Fibroblast of skin of right quadriceps (primary cell): ENCODE results near the gene TBATA.

Experiments used
- DNase-seq: peaks from one replicate; pipeline ENCODE4 v3.0.0-alpha.2; 2013

Gene TBATA

GRCh38 chr10:70759781-70760180 is 25.4 kb downstream of the TBATA start:
- DNase-seq, result peak; percentile 10

GRCh38 chr10:70758757-70759514 is 26.2 kb downstream of the TBATA start:
- DNase-seq, result peak; percentile 69

GRCh38 chr10:70757856-70758255 is 27.3 kb downstream of the TBATA start:
- no peak for DNase-seq

GRCh38 chr10:70756700-70757360 is 28.3 kb downstream of the TBATA start:
- no peak for DNase-seq

- peak; percentile 9 for DNase-seq
These were observed 31.1 kb downstream of the TBATA start for GRCh38 chr10:70753841-70754621.

- DNase-seq, result no peak
These were observed 32.0 kb downstream of the TBATA start for GRCh38 chr10:70753026-70753663.

- DNase-seq, result no peak
These were observed 32.6 kb downstream of the TBATA start for GRCh38 chr10:70752571-70752970.

- DNase-seq, result no peak
These were observed 33.2 kb downstream of the TBATA start for GRCh38 chr10:70751991-70752390.

- DNase-seq, result no peak
These were observed 33.8 kb downstream of the TBATA start for GRCh38 chr10:70751356-70751755.

- no peak for DNase-seq
These were observed 34.9 kb downstream of the TBATA start for GRCh38 chr10:70750156-70750703.

- no peak for DNase-seq
These were observed 35.4 kb downstream of the TBATA start for GRCh38 chr10:70749756-70750155.

- no peak for DNase-seq
These were observed 36.2 kb downstream of the TBATA start for GRCh38 chr10:70748801-70749573.

- DNase-seq, result no peak
These were observed 36.9 kb downstream of the TBATA start for GRCh38 chr10:70748305-70748704.

- DNase-seq, result no peak
These were observed 37.8 kb downstream of the TBATA start for GRCh38 chr10:70747192-70747965.

GRCh38 chr10:70745555-70745954 is 39.6 kb downstream of the TBATA start:
- no peak for DNase-seq

- no peak for DNase-seq
These were observed 40.5 kb downstream of the TBATA start for GRCh38 chr10:70744617-70745143.

- DNase-seq, result no peak
These were observed 41.3 kb downstream of the TBATA start for GRCh38 chr10:70743879-70744278.

- no peak for DNase-seq
These were observed 41.8 kb downstream of the TBATA start for GRCh38 chr10:70743430-70743788.

GRCh38 chr10:70742537-70743429 is 42.4 kb downstream of the TBATA start:
- DNase-seq, result peak; percentile 78
